Mucosa of rectum (tissue), 2 donors: ENCODE data around the gene ANGPTL5.

Experiments used
- H3K27ac ChIP-seq, 2 donors: one replicate each; pipeline ENCODE4 v1.7.0; 2013; ENCODE audit warnings: inconsistent platforms in 2 of 2, low read depth in 2 of 2, low read length in 2 of 2
- H3K27me3 ChIP-seq, 2 donors: one replicate each; pipeline ENCODE4 v1.7.0; 2013; ENCODE audit warnings: low read length in 2 of 2; ENCODE audit not compliant: control insufficient read depth in 2 of 2, insufficient read depth in 2 of 2
- H3K36me3 ChIP-seq, 2 donors: one replicate each; pipeline ENCODE4 v1.7.0; 2013; ENCODE audit warnings: low read length in 2 of 2; ENCODE audit not compliant: control insufficient read depth in 2 of 2, insufficient read depth in 2 of 2
- H3K4me1 ChIP-seq, 2 donors: one replicate each; pipeline ENCODE4 v1.7.0; 2013; ENCODE audit warnings: low read length in 2 of 2, mild to moderate bottlenecking in 1 of 2; ENCODE audit not compliant: control insufficient read depth in 2 of 2, insufficient read depth in 2 of 2
- H3K4me3 ChIP-seq, 2 donors: one replicate each; pipeline ENCODE4 v1.7.0; 2013; ENCODE audit warnings: low read length in 2 of 2
- H3K9ac ChIP-seq, 2 donors: one replicate each; pipeline ENCODE4 v1.7.0; 2013; ENCODE audit warnings: low read length in 2 of 2, low read depth in 1 of 2, mild to moderate bottlenecking in 1 of 2
- H3K9me3 ChIP-seq, 2 donors: one replicate each; pipeline ENCODE4 v1.7.0; 2013; ENCODE audit warnings: low read length in 2 of 2; ENCODE audit not compliant: control insufficient read depth in 2 of 2
- donor health status: healthy.
- donor health status: Normal muscosa, but diverticular disease.

ANGPTL5 gene

GRCh38 chr11:101929294-101929915, 13.1 kb upstream of the ANGPTL5 start:
- no peaks in the 10 kb centered on the region for H3K9me3 ChIP-seq
- no peaks in the 10 kb centered on the region for H3K36me3 ChIP-seq
- H3K9ac ChIP-seq: no peak overlapping the region
- no peaks in the 10 kb centered on the region for H3K4me1 ChIP-seq
- H3K4me3 ChIP-seq: no peak overlapping the region
- H3K27ac ChIP-seq: no peak overlapping the region
- H3K27me3 ChIP-seq: no peaks in the 10 kb centered on the region

GRCh38 chr11:101923554-101923953, 7.2 kb upstream of the ANGPTL5 start:
- Histone ChIP-seq H3K9ac (no peak overlapping the region), H3K36me3 (no peaks in the 10 kb centered on the region), H3K4me1 (no peaks in the 10 kb centered on the region), H3K27me3 (no peaks in the 10 kb centered on the region), H3K9me3 (no peaks in the 10 kb centered on the region), H3K4me3 (no peak overlapping the region), H3K27ac (no peak overlapping the region)

GRCh38 chr11:101920992-101921391, 4.7 kb upstream of the ANGPTL5 start:
- no peaks in the 10 kb centered on the region for H3K9me3 ChIP-seq
- H3K27ac ChIP-seq: no peak overlapping the region
- H3K36me3 ChIP-seq: no peaks in the 10 kb centered on the region
- no peaks in the 10 kb centered on the region for H3K27me3 ChIP-seq
- no peak overlapping the region for H3K9ac ChIP-seq
- no peak overlapping the region for H3K4me3 ChIP-seq
- H3K4me1 ChIP-seq: no peaks in the 10 kb centered on the region

- Histone ChIP-seq H3K27me3 (no peaks in the 10 kb centered on the region), H3K36me3 (no peaks in the 10 kb centered on the region), H3K27ac (no peak overlapping the region), H3K4me3 (no peak overlapping the region), H3K9me3 (no peaks in the 10 kb centered on the region), H3K4me1 (peaks cover 8 to 9% of the 10 kb centered on the region in 2 donors), H3K9ac (no peak overlapping the region)
Measured at GRCh38 chr11:101917226-101917625, 904 bp upstream of the ANGPTL5 start.

- H3K27ac ChIP-seq: peak overlapping the region; percentile 81 to 86
- no peaks in the 10 kb centered on the region for H3K27me3 ChIP-seq
- H3K4me1 ChIP-seq: peaks cover 8 to 9% of the 10 kb centered on the region in 2 donors
- peak overlapping the region; percentile 90 to 96 for H3K4me3 ChIP-seq
- no peaks in the 10 kb centered on the region for H3K9me3 ChIP-seq
- H3K9ac ChIP-seq: peak overlapping the region; percentile 70 to 79
- no peaks in the 10 kb centered on the region for H3K36me3 ChIP-seq
Measured at GRCh38 chr11:101915791-101916291, 481 bp downstream of the ANGPTL5 start.

GRCh38 chr11:101914738-101915426, 1.4 kb downstream of the ANGPTL5 start, which contains the start of gene CEP126:
Gene CEP126 (plus strand): TSS chr11:101915010. CDS start chr11:101915285, 275 bp downstream.
- Histone ChIP-seq H3K27me3 (no peaks in the 10 kb centered on the region), H3K9me3 (no peaks in the 10 kb centered on the region), H3K9ac (peak within 1 kb of the TSS; percentile 70 to 79), H3K27ac (peak within 1 kb of the TSS; percentile 81 to 86), H3K4me1 (peaks cover 8 to 9% of the 10 kb centered on the region in 2 donors), H3K4me3 (peak within 1 kb of the TSS; percentile 90 to 96), H3K36me3 (no peaks in the 10 kb centered on the region)

GRCh38 chr11:101914341-101914737, 2.0 kb downstream of the ANGPTL5 start:
- Histone ChIP-seq H3K9ac (peak overlapping the region; percentile 19 to 79), H3K36me3 (no peaks in the 10 kb centered on the region), H3K27me3 (no peaks in the 10 kb centered on the region), H3K4me1 (peaks cover 8 to 9% of the 10 kb centered on the region in 2 donors), H3K4me3 (peak overlapping the region; percentile 90 to 96), H3K9me3 (no peaks in the 10 kb centered on the region), H3K27ac (peak overlapping the region; percentile 81 to 86)

- Histone ChIP-seq H3K36me3 (no peaks in the 10 kb centered on the region), H3K4me3 (no peak overlapping the region), H3K9me3 (no peaks in the 10 kb centered on the region), H3K4me1 (peaks cover 8 to 9% of the 10 kb centered on the region in 2 donors), H3K27ac (peak overlapping the region in 1 of 2 donors; percentile 20), H3K27me3 (no peaks in the 10 kb centered on the region), H3K9ac (no peak overlapping the region)
Measured at GRCh38 chr11:101913656-101914055, 2.7 kb downstream of the ANGPTL5 start.

GRCh38 chr11:101912823-101913284, 3.5 kb downstream of the ANGPTL5 start:
- peaks cover 8 to 9% of the 10 kb centered on the region in 2 donors for H3K4me1 ChIP-seq
- H3K36me3 ChIP-seq: no peaks in the 10 kb centered on the region
- no peaks in the 10 kb centered on the region for H3K9me3 ChIP-seq
- H3K4me3 ChIP-seq: no peak overlapping the region
- no peaks in the 10 kb centered on the region for H3K27me3 ChIP-seq
- H3K27ac ChIP-seq: no peak overlapping the region
- no peak overlapping the region for H3K9ac ChIP-seq

- Histone ChIP-seq H3K4me3 (no peak overlapping the region), H3K36me3 (no peaks in the 10 kb centered on the region), H3K27ac (no peak overlapping the region), H3K4me1 (peaks cover 3 to 4% of the 10 kb centered on the region in 2 donors), H3K9ac (no peak overlapping the region), H3K9me3 (no peaks in the 10 kb centered on the region), H3K27me3 (no peaks in the 10 kb centered on the region)
Measured at GRCh38 chr11:101909087-101909486, 7.2 kb downstream of the ANGPTL5 start.
